Measurements from ENCODE around the gene CNFN. TPM values are rescaled to one million over a fixed set of nuclear protein-coding genes. Genes with fewer than 3 reads are reported as not detected.
A peak's percentile ranks its signal among the peaks of the same experiment; 100 is the strongest.

CNFN gene
- polyA plus RNA-seq, 4 donors, result 5.8 to 28.1 (median 9.0) TPM

- 86 to 94% (median 90%) methylated on average over 28 to 30 of the region's 30 CpGs for WGBS, 3 donors
- Histone ChIP-seq H3K9me3 (ENCODE audit: control insufficient read depth in 2 of 2, insufficient read depth in 1 of 2, low read depth in 1 of 2, low read length in 1 of 2) (no peaks in the 10 kb centered on the region), H3K27me3 (ENCODE audit: control insufficient read depth in 3 of 3, insufficient read depth in 3 of 3, low read length in 3 of 3) (peaks cover 0 to 6% (median 0%) of the 10 kb centered on the region in 3 donors), H3K27ac (ENCODE audit: low read depth in 1 of 3, low read length in 2 of 3) (no peak overlapping the region), H3K4me3 (ENCODE audit: low read depth in 1 of 3, low read length in 3 of 3) (no peak overlapping the region), H3K36me3 (ENCODE audit: control insufficient read depth in 3 of 3, insufficient read depth in 2 of 3, low read depth in 1 of 3, low read length in 3 of 3) (peaks cover 0 to 66% (median 0%) of the 10 kb centered on the region in 3 donors), H3K4me1 (ENCODE audit: control insufficient read depth in 3 of 3, insufficient read depth in 2 of 3, low read depth in 1 of 3, low read length in 2 of 3) (no peaks in the 10 kb centered on the region)
- no peak for FAIRE-seq
- no peak for DNase-seq
Measured at GRCh38 chr19:42407085-42407815, 17.2 kb upstream of the CNFN start.

DNA sequence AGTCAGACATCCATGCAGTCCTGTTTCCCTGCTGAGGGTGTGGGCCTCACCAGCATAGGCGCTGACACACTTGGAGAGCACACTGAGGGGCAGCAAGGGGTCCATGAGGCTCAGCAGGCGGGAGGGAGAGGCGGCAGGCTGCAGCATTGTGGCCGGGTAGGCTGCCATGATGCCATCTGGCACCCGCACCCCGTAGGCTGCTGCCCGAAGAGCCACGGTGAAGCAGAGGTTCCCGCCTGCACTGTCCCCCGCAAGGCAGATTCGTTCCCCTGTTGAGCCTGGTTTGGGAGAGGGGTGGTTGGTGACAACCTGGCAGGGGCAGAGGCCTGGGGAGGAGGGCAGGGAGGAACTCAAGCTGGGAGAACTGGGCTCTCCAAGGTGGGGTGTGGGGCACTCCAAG lies 16.0 kb upstream of the CNFN start:
- Histone ChIP-seq H3K4me3 (ENCODE audit: low read depth in 1 of 3, low read length in 3 of 3) (no peak overlapping the region), H3K27ac (ENCODE audit: low read depth in 1 of 3, low read length in 2 of 3) (no peak overlapping the region), H3K9me3 (ENCODE audit: control insufficient read depth in 2 of 2, insufficient read depth in 1 of 2, low read depth in 1 of 2, low read length in 1 of 2) (no peaks in the 10 kb centered on the region), H3K4me1 (ENCODE audit: control insufficient read depth in 3 of 3, insufficient read depth in 2 of 3, low read depth in 1 of 3, low read length in 2 of 3) (no peaks in the 10 kb centered on the region), H3K36me3 (ENCODE audit: control insufficient read depth in 3 of 3, insufficient read depth in 2 of 3, low read depth in 1 of 3, low read length in 3 of 3) (peaks cover 0 to 62% (median 0%) of the 10 kb centered on the region in 3 donors), H3K27me3 (ENCODE audit: control insufficient read depth in 3 of 3, insufficient read depth in 3 of 3, low read length in 3 of 3) (peaks cover 0 to 7% (median 0%) of the 10 kb centered on the region in 3 donors)
- no peak for DNase-seq
- FAIRE-seq, result no peak
- 95 to 96% (median 96%) methylated on average over 11 of the region's 11 CpGs for WGBS, 3 donors

DNA sequence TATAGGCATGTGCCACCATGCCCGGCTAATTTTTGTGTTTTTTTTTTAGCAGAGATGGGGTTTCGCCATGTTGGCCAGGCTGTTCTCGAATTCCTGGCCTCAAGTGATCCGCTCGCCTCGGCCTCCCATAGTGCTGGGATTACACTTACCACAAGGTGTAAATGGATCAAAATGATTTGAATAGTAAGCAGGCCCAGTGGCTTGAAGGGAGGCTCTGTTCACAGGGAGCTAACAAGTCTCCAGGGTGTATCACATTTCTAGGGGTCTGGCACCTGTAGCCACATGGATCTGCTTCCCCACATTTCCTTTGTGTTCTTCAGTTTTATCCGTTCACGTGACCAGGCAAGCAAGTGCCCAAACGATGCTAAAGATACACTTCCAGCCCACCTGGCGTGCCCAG lies 13.5 kb upstream of the CNFN start:
- DNase-seq (no peak), FAIRE-seq (no peak)
- Histone ChIP-seq H3K4me1 (ENCODE audit: control insufficient read depth in 3 of 3, insufficient read depth in 2 of 3, low read depth in 1 of 3, low read length in 2 of 3) (no peaks in the 10 kb centered on the region), H3K27ac (ENCODE audit: low read depth in 1 of 3, low read length in 2 of 3) (no peak overlapping the region), H3K4me3 (ENCODE audit: low read depth in 1 of 3, low read length in 3 of 3) (no peak overlapping the region), H3K27me3 (ENCODE audit: control insufficient read depth in 3 of 3, insufficient read depth in 3 of 3, low read length in 3 of 3) (peaks cover 0 to 10% (median 0%) of the 10 kb centered on the region in 3 donors), H3K9me3 (ENCODE audit: control insufficient read depth in 2 of 2, insufficient read depth in 1 of 2, low read depth in 1 of 2, low read length in 1 of 2) (no peaks in the 10 kb centered on the region), H3K36me3 (ENCODE audit: control insufficient read depth in 3 of 3, insufficient read depth in 2 of 3, low read depth in 1 of 3, low read length in 3 of 3) (peaks cover 0 to 50% (median 0%) of the 10 kb centered on the region in 3 donors)
- WGBS, 3 donors, result 94 to 99% (median 95%) methylated on average over 10 of the region's 10 CpGs

GRCh38 chr19:42402376-42403116 lies 12.4 kb upstream of the CNFN start:
- H3K4me1 ChIP-seq (ENCODE audit: control insufficient read depth in 3 of 3, insufficient read depth in 2 of 3, low read depth in 1 of 3, low read length in 2 of 3), result peaks cover 4 to 6% (median 4%) of the 10 kb centered on the region in 3 donors
- no peaks in the 10 kb centered on the region for H3K9me3 ChIP-seq (ENCODE audit: control insufficient read depth in 2 of 2, insufficient read depth in 1 of 2, low read depth in 1 of 2, low read length in 1 of 2)
- no peak overlapping the region for H3K27ac ChIP-seq (ENCODE audit: low read depth in 1 of 3, low read length in 2 of 3)
- peaks cover 0 to 43% (median 0%) of the 10 kb centered on the region in 3 donors for H3K36me3 ChIP-seq (ENCODE audit: control insufficient read depth in 3 of 3, insufficient read depth in 2 of 3, low read depth in 1 of 3, low read length in 3 of 3)
- DNase-seq (no peak), FAIRE-seq (no peak)
- peak overlapping the region in 1 of 3 donors; percentile 46 for H3K4me3 ChIP-seq (ENCODE audit: low read depth in 1 of 3, low read length in 3 of 3)
- H3K27me3 ChIP-seq (ENCODE audit: control insufficient read depth in 3 of 3, insufficient read depth in 3 of 3, low read length in 3 of 3), result peaks cover 0 to 10% (median 0%) of the 10 kb centered on the region in 3 donors
- 69 to 77% (median 73%) methylated on average over 34 of the region's 34 CpGs for WGBS, 3 donors

- Histone ChIP-seq H3K27ac (ENCODE audit: low read depth in 1 of 3, low read length in 2 of 3) (peak overlapping the region in 1 of 3 donors; percentile 55), H3K27me3 (ENCODE audit: control insufficient read depth in 3 of 3, insufficient read depth in 3 of 3, low read length in 3 of 3) (peaks cover 0 to 10% (median 0%) of the 10 kb centered on the region in 3 donors), H3K4me1 (ENCODE audit: control insufficient read depth in 3 of 3, insufficient read depth in 2 of 3, low read depth in 1 of 3, low read length in 2 of 3) (peaks cover 5 to 9% (median 6%) of the 10 kb centered on the region in 3 donors), H3K4me3 (ENCODE audit: low read depth in 1 of 3, low read length in 3 of 3) (peak overlapping the region in 2 of 3 donors; percentile 46 to 51), H3K36me3 (ENCODE audit: control insufficient read depth in 3 of 3, insufficient read depth in 2 of 3, low read depth in 1 of 3, low read length in 3 of 3) (peaks cover 0 to 33% (median 0%) of the 10 kb centered on the region in 3 donors), H3K9me3 (ENCODE audit: control insufficient read depth in 2 of 2, insufficient read depth in 1 of 2, low read depth in 1 of 2, low read length in 1 of 2) (no peaks in the 10 kb centered on the region)
- 1 to 2% (median 1%) methylated on average over 72 to 80 of the region's 80 CpGs for whole genome bisulfite sequencing, 3 donors
- DNase-seq, result peak; percentile 50 to 83
- no peak for FAIRE-seq
Measured at GRCh38 chr19:42401365-42402303, 11.5 kb upstream of the CNFN start.

DNA sequence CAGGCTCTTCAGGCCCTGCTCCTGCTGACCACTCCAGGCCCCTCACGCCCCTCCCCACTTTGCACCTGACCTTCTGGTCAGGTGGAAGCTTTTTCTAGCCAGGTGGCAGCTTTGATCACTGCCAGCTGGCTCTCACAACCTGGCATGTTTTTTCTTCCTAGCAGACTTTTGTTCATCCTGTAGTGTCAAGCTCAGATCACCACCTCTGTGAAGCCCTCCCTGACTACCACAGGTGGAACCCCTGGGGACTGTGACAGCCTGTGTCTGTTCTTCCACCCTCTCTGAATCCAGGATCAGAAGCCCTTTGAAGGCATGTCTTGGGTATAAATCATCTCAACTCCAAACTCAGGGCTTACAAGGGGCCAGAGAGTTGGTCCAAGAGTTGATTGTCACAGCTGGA lies 10.3 kb upstream of the CNFN start:
- no peak for DNase-seq
- Histone ChIP-seq H3K4me3 (ENCODE audit: low read depth in 1 of 3, low read length in 3 of 3) (no peak overlapping the region), H3K36me3 (ENCODE audit: control insufficient read depth in 3 of 3, insufficient read depth in 2 of 3, low read depth in 1 of 3, low read length in 3 of 3) (peaks cover 0 to 21% (median 0%) of the 10 kb centered on the region in 3 donors), H3K27ac (ENCODE audit: low read depth in 1 of 3, low read length in 2 of 3) (no peak overlapping the region), H3K9me3 (ENCODE audit: control insufficient read depth in 2 of 2, insufficient read depth in 1 of 2, low read depth in 1 of 2, low read length in 1 of 2) (no peaks in the 10 kb centered on the region), H3K4me1 (ENCODE audit: control insufficient read depth in 3 of 3, insufficient read depth in 2 of 3, low read depth in 1 of 3, low read length in 2 of 3) (peaks cover 5 to 16% (median 6%) of the 10 kb centered on the region in 3 donors), H3K27me3 (ENCODE audit: control insufficient read depth in 3 of 3, insufficient read depth in 3 of 3, low read length in 3 of 3) (peaks cover 0 to 10% (median 0%) of the 10 kb centered on the region in 3 donors)
- 79 to 88% (median 87%) methylated on average over 1 of the region's 1 CpG for WGBS, 3 donors
- FAIRE-seq, result no peak

GRCh38 chr19:42397263-42398166 lies 7.4 kb upstream of the CNFN start:
- H3K27ac ChIP-seq (ENCODE audit: low read depth in 1 of 3, low read length in 2 of 3), result peak overlapping the region; percentile 15 to 80 (median 27)
- no peak for DNase-seq

More at GRCh38 chr19:42397263-42398166, 7.4 kb upstream of the CNFN start:
- H3K36me3 ChIP-seq (ENCODE audit: control insufficient read depth in 3 of 3, insufficient read depth in 2 of 3, low read depth in 1 of 3, low read length in 3 of 3), result peaks cover 0 to 7% (median 0%) of the 10 kb centered on the region in 3 donors
- no peaks in the 10 kb centered on the region for H3K9me3 ChIP-seq (ENCODE audit: control insufficient read depth in 2 of 2, insufficient read depth in 1 of 2, low read depth in 1 of 2, low read length in 1 of 2)
- peaks cover 0 to 9% (median 0%) of the 10 kb centered on the region in 3 donors for H3K27me3 ChIP-seq (ENCODE audit: control insufficient read depth in 3 of 3, insufficient read depth in 3 of 3, low read length in 3 of 3)
- H3K4me3 ChIP-seq (ENCODE audit: low read depth in 1 of 3, low read length in 3 of 3), result peak overlapping the region; percentile 5 to 57 (median 48)
- FAIRE-seq, result no peak
- 23 to 24% (median 23%) methylated on average over 25 of the region's 25 CpGs for WGBS, 3 donors
- H3K4me1 ChIP-seq (ENCODE audit: control insufficient read depth in 3 of 3, insufficient read depth in 2 of 3, low read depth in 1 of 3, low read length in 2 of 3), result peaks cover 5 to 16% (median 6%) of the 10 kb centered on the region in 3 donors
